ENCODE results near the gene TSPAN14. TPM values are rescaled to one million over a fixed set of nuclear protein-coding genes. Genes with fewer than 3 reads are reported as not detected.

TSPAN14 gene
- total RNA-seq, 1 experiment from 2014 or later, result 116 TPM

DNA sequence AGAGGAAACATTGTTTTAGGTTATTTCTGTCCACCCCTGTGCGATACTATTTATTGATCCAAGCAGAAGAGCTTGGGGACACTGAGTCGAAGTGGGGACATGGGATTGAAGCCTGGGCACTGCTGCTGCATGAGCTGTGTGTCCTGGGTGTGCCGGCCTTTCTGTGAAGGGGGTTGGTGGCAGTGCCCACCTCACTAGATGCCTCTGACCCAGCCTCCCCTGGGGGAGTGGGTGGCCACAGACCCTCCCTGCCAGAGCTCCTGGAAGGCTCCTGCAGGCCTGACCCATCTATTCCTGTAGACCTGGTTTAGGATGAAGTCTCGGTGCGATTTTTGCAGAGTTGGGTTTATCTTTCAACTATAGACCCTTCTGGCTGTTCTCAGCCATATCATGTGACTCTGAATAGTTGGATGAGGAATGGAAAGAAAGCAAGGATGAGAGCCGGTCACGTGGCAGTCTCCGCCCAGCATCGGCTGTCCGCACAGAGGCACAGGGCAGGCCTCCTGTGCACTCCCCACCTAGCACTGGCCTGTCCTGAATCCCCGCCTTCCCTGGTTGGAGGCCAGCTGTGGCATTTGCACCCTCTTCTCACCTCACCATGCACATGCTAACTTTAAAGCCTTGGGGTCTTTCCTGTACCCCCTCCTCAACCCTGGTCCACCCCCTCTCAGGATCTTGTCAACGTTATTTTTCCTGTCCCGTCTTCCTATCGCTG, 66.0 kb downstream of the TSPAN14 start:
- no peaks in the 10 kb centered on the region for H3K4me1 Mint-ChIP-seq (ENCODE audit: low read depth, unreplicated experiment)
- TF ChIP-seq, protein P1, sequence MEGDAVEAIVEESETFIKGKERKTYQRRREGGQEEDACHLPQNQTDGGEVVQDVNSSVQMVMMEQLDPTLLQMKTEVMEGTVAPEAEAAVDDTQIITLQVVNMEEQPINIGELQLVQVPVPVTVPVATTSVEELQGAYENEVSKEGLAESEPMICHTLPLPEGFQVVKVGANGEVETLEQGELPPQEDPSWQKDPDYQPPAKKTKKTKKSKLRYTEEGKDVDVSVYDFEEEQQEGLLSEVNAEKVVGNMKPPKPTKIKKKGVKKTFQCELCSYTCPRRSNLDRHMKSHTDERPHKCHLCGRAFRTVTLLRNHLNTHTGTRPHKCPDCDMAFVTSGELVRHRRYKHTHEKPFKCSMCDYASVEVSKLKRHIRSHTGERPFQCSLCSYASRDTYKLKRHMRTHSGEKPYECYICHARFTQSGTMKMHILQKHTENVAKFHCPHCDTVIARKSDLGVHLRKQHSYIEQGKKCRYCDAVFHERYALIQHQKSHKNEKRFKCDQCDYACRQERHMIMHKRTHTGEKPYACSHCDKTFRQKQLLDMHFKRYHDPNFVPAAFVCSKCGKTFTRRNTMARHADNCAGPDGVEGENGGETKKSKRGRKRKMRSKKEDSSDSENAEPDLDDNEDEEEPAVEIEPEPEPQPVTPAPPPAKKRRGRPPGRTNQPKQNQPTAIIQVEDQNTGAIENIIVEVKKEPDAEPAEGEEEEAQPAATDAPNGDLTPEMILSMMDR (IDR thresholded peaks at IDR 0.05; ENCODE audit: unreplicated experiment), result no peak
- intact Hi-C loops (cut with micrococcal nuclease; ENCODE audit: unreplicated experiment), result no loop called here
- no peaks in the 10 kb centered on the region for H3K27me3 Mint-ChIP-seq (ENCODE audit: unreplicated experiment)
- BruUV-seq (replicated peaks), result no TSS peak
- H3K36me3 Mint-ChIP-seq (ENCODE audit: insufficient read depth, unreplicated experiment), result peaks cover 72% of the 10 kb centered on the region
- no peak for DNase-seq
- CTCF ChIA-PET, result interaction anchor here (0.5 to 1.3 kb wide), 4 partner anchors 21 to 89 kb away, joined by 3 read pairs; no protein-coding TSS in a partner anchor
- no peaks in the 10 kb centered on the region for H3K9me3 Mint-ChIP-seq (ENCODE audit: low read depth, unreplicated experiment)
- no peak overlapping the region for H3K27ac Mint-ChIP-seq (ENCODE audit: unreplicated experiment)
- H3K4me3 Mint-ChIP-seq (ENCODE audit: low read depth, unreplicated experiment), result no peak overlapping the region

DNA sequence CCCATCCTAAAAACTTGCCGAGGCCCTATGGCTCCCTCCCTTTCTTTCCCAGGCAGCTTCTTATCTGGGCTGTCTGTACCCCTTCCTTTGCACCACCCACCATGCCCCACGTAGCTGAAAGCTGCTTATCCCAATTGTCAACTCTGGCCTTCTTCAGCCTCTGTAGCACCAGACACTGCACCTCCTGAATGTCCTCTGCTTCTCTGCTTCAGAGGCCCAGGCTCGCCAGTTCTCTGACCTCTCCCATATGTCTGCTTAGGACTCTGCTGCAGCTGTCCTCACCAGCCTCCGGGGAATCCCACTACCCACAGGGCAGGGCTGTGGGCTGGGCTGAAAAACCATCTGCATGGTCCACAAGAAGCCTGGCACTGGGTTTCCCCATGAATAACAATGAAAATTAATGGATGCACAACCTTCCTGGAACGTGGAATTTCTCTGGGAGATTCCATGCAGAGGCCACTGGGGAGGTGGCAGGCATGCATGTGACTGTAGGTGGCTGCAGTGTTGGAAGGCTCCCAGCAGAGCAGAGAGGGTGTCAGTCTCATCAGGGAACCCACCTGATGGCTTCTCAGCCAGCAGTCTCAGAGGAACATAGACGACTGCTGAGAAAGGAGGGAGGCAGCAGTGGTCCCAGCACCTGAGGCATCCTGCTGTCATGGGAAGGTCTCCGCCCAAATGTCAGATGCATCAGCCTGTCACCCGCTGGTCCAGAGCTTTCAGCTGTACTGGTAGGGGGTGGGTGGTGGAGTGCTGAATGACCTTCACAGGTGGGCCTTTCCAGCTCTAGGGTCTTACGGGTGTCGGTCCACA, 66.8 kb downstream of the TSPAN14 start:
- Mint-ChIP-seq H3K4me3 (ENCODE audit: low read depth, unreplicated experiment) (no peak overlapping the region), H3K36me3 (ENCODE audit: insufficient read depth, unreplicated experiment) (peaks cover 72% of the 10 kb centered on the region), H3K27me3 (ENCODE audit: unreplicated experiment) (no peaks in the 10 kb centered on the region), H3K4me1 (ENCODE audit: low read depth, unreplicated experiment) (no peaks in the 10 kb centered on the region), H3K9me3 (ENCODE audit: low read depth, unreplicated experiment) (no peaks in the 10 kb centered on the region), H3K27ac (ENCODE audit: unreplicated experiment) (no peak overlapping the region)
- TF ChIP-seq, protein P1 (IDR thresholded peaks at IDR 0.05; ENCODE audit: unreplicated experiment), result no peak
- BruUV-seq (replicated peaks), result no TSS peak
- intact Hi-C loops (cut with micrococcal nuclease; ENCODE audit: unreplicated experiment), result no loop called here
- DNase-seq, result no peak
- CTCF ChIA-PET, result interaction anchor here (0.6 to 1.3 kb wide), 4 partner anchors 9 to 1608 kb away, joined by 3 to 7 read pairs (median 5); no protein-coding TSS in a partner anchor

DNA sequence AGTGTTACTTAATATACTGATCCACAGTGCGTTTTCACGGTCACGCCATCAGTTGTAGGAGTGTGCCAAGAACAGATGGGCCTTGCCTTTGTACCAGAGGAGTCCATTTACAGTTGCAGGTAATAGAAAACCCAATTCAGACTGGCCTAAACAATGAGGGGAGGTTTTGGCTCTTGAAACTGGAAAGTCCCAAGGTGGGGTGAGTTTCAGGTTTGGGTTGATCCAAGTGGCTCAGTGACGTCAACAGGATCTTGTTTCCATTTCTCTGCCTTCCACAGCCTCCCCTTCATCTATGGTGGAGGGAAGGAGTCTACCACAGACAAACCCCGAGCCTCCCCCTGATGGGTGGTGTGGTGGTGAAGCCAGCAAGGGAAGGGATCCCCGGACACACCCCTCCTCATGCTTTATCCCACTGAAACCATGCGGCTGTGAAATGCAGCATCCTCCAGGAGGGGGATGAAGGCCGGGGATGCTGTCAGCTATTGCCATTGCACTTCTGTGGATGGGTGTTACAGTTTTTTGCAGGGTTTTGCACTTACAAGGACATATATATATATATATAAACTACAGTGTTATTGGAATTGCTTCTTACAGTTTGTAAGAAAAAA, 68.8 kb downstream of the TSPAN14 start:
- no peaks in the 10 kb centered on the region for H3K4me1 Mint-ChIP-seq (ENCODE audit: low read depth, unreplicated experiment)
- intact Hi-C loops (cut with micrococcal nuclease; ENCODE audit: unreplicated experiment), result no loop called here
- no peak for DNase-seq
- no peaks in the 10 kb centered on the region for H3K9me3 Mint-ChIP-seq (ENCODE audit: low read depth, unreplicated experiment)
- peaks cover 62% of the 10 kb centered on the region for H3K36me3 Mint-ChIP-seq (ENCODE audit: insufficient read depth, unreplicated experiment)
- no peak overlapping the region for H3K4me3 Mint-ChIP-seq (ENCODE audit: low read depth, unreplicated experiment)
- no peak overlapping the region for H3K27ac Mint-ChIP-seq (ENCODE audit: unreplicated experiment)
- TF ChIP-seq, protein P1 (IDR thresholded peaks at IDR 0.05; ENCODE audit: unreplicated experiment), result no peak
- no TSS peak for BruUV-seq (replicated peaks)
- no peaks in the 10 kb centered on the region for H3K27me3 Mint-ChIP-seq (ENCODE audit: unreplicated experiment)
- CTCF ChIA-PET, result no interaction called here

DNA sequence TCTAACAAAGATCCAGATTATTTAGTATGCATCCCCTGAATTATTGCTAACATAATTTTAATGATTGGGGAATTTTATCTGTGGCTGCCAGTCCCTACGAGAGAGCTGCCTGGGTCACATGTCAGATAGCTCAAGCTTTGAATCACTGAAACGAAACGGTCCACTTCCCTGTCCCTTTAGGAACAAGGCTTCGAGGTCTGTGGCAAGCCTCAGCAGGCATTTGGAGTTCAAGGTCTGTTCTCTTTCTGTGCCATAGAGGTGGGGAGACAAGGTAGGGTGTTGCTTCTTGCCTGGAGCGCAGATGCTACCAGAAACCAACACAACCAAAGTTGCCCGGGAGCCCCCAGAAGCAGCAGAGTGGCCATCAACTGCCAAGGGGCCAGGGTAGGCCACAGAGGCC, 69.7 kb downstream of the TSPAN14 start:
- Mint-ChIP-seq H3K9me3 (ENCODE audit: low read depth, unreplicated experiment) (no peaks in the 10 kb centered on the region), H3K27me3 (ENCODE audit: unreplicated experiment) (no peaks in the 10 kb centered on the region), H3K4me1 (ENCODE audit: low read depth, unreplicated experiment) (no peaks in the 10 kb centered on the region), H3K36me3 (ENCODE audit: insufficient read depth, unreplicated experiment) (peaks cover 53% of the 10 kb centered on the region), H3K4me3 (ENCODE audit: low read depth, unreplicated experiment) (no peak overlapping the region), H3K27ac (ENCODE audit: unreplicated experiment) (peak overlapping the region; percentile 31)
- CTCF ChIA-PET, result interaction anchor here (0.7 to 1.1 kb wide), 2 partner anchors 79 to 738 kb away, joined by 3 to 5 read pairs; no protein-coding TSS in a partner anchor
- BruUV-seq (replicated peaks), result no TSS peak
- TF ChIP-seq, protein P1 (IDR thresholded peaks at IDR 0.05; ENCODE audit: unreplicated experiment), result no peak
- intact Hi-C loops (cut with micrococcal nuclease; ENCODE audit: unreplicated experiment), result no loop called here
- no peak for DNase-seq
